Body of pancreas (tissue), 4 donors: ENCODE data around the gene N4BP2L2. TPM values are rescaled to one million over a fixed set of nuclear protein-coding genes. Genes with fewer than 3 reads are reported as not detected.

Experiments
- ATAC-seq: fragments of 150-250 bp; one replicate; pipeline ENCODE4 v1.9.1; 2016
- DNase-seq, 4 donors: peaks; one replicate each; pipeline ENCODE4 v3.0.0-alpha.2; 2019
- H3K27ac ChIP-seq, 4 donors: fragments of 200-600 bp; sonication (generic); 1 replicate in 3 of 4; 2 replicates in 1 of 4; pipeline versions ENCODE4 v1.5.1 to v1.6.1; 2016 to 2019; ENCODE audit warnings: mild to moderate bottlenecking in 1 of 4, mixed read lengths in 1 of 4, moderate library complexity in 1 of 4
- H3K27me3 ChIP-seq, 2 donors: fragments of 200-600 bp; sonication (generic); one replicate each; pipeline ENCODE4 v1.6.0; 2016; ENCODE audit warnings: mild to moderate bottlenecking in 1 of 2
- H3K36me3 ChIP-seq, 2 donors: fragments of 200-600 bp; sonication (generic); replicated peaks in 1 of 2; 2 replicates each; pipeline ENCODE4 v1.5.1; 2016; ENCODE audit warnings: low read depth in 2 of 2; ENCODE audit not compliant: insufficient read depth in 1 of 2
- H3K4me1 ChIP-seq: fragments of 200-600 bp; sonication (generic); one replicate; pipeline ENCODE4 v1.6.0; 2016
- H3K4me3 ChIP-seq, 2 donors: fragments of 200-600 bp; sonication (generic); 1 replicate in 1 of 2; 2 replicates in 1 of 2; pipeline ENCODE4 v1.5.1; 2016 to 2019
- H3K9me3 ChIP-seq, 3 donors: fragments of 200-600 bp; sonication (generic); 1 replicate in 2 of 3; 2 replicates in 1 of 3; pipeline ENCODE4 v1.5.1; 2016
- POLR2A ChIP-seq, 3 donors: fragments of 450-650 bp; IDR thresholded peaks; one replicate each; pipeline ENCODE4 v1.6.1; 2016; ENCODE audit warnings: antibody characterized with exemption in 3 of 3, mild to moderate bottlenecking in 2 of 3
- WGBS, 2 donors: methylation state at CpG; one replicate each; pipeline ENCODE4 v1.1.5; 2017; 5-methylcytosine and 5-hydroxymethylcytosine counted together
- intact Hi-C: fragments of 100-400 bp; cut with DNase I; formaldehyde crosslinking; loops from one replicate; pipeline ENCODE4 v1.15.1; 2023
- total RNA-seq, 2 donors: library from RNA; depleted of rRNA; stranded (reverse); fragments of >200 nt; gene quantifications; one replicate each; pipeline ENCODE4 v1.1.0, GENCODE V29; 2016
- TF ChIP-seq, protein P1 (sequence below), 7 experiments: fragments of 450-650 bp in 4 of 7; fragments of 200-600 bp in 3 of 7; sonication (generic) in 3 of 7; IDR thresholded peaks; one replicate each; pipeline ENCODE4 v1.5.1; 2016 to 2019; ENCODE audit warnings: antibody characterized with exemption in 7 of 7

The N4BP2L2 gene
- total RNA-seq, 2 donors from 2014 or later: 120 to 191 TPM

DNA sequence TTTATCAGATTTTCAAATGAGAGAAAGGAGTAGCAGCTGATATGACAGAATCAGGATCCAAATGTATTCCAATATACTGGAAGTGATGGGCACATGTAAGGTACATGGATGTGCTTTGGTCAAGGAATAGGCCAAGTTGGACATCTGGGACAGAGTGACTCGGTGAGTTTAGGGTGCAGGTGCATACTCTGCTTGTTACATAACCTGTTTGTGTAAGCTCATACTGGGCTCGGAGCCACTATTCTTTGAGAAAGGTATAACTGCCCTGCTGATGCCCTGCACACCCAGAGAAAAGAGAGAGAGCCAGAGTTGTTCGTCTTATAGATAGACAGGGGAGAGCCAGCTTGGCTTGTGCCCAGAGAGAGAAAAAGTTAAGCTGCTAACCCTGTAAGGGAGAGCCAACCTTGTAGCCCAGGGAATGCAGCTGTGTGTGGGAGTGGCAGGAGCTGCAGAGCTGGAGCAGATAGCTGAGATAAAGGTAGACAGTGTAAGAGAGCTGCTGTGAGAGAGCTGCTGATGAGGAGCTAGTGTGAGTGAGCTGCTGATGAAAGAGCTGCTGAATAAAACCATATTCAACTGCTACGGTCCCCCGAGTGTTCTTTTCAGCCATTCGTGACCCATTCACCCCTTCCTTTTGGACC, 70.0 kb downstream of the N4BP2L2 start:
- Histone ChIP-seq H3K9me3 (no peaks in the 10 kb centered on the region), H3K36me3 (no peaks in the 10 kb centered on the region), H3K27me3 (no peaks in the 10 kb centered on the region), H3K27ac (no peak overlapping the region), H3K4me1 (no peaks in the 10 kb centered on the region), H3K4me3 (no peak overlapping the region)
- DNase-seq: no peak
- 54 to 71% methylated on average over 6 of the region's 6 CpGs for WGBS, 2 donors
- TF ChIP-seq, protein P1, sequence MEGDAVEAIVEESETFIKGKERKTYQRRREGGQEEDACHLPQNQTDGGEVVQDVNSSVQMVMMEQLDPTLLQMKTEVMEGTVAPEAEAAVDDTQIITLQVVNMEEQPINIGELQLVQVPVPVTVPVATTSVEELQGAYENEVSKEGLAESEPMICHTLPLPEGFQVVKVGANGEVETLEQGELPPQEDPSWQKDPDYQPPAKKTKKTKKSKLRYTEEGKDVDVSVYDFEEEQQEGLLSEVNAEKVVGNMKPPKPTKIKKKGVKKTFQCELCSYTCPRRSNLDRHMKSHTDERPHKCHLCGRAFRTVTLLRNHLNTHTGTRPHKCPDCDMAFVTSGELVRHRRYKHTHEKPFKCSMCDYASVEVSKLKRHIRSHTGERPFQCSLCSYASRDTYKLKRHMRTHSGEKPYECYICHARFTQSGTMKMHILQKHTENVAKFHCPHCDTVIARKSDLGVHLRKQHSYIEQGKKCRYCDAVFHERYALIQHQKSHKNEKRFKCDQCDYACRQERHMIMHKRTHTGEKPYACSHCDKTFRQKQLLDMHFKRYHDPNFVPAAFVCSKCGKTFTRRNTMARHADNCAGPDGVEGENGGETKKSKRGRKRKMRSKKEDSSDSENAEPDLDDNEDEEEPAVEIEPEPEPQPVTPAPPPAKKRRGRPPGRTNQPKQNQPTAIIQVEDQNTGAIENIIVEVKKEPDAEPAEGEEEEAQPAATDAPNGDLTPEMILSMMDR (IDR thresholded peaks at IDR 0.05): no peak
- intact Hi-C loops: no loop called here
- no peak for ATAC-seq

DNA sequence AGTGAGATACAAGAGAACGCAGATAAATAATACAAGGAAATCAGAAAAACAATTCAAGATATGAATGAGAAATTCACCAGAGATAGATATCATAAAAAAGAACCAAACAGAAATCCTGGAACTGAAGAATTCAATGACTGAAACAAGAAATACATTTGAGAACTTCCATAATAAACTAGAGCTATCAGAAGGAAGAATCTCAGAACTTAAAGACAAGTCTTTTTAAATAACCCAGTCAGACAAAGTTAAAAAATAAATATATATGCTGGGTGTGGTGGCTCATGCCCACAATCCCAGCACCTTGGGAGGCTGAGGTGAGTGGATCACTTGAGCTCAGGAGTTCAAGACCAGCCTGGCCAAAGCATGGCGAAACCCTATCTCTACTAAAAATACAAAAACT, 82.0 kb downstream of the N4BP2L2 start:
- intact Hi-C loops: no loop called here
- no peaks in the 10 kb centered on the region for H3K27me3 ChIP-seq
- H3K4me1 ChIP-seq: no peaks in the 10 kb centered on the region
- no peak overlapping the region for H3K4me3 ChIP-seq
- WGBS, 2 donors: 92 to 98% methylated on average over 2 of the region's 2 CpGs
- peaks cover 0 to 10% (median 0%) of the 10 kb centered on the region in 3 donors for H3K9me3 ChIP-seq
- DNase-seq (no peak), ATAC-seq (no peak)
- H3K27ac ChIP-seq: no peak overlapping the region
- TF ChIP-seq POLR2A (IDR thresholded peaks at IDR 0.05): no peak
- TF ChIP-seq, protein P1 (IDR thresholded peaks at IDR 0.05): no peak
- H3K36me3 ChIP-seq: no peaks in the 10 kb centered on the region

DNA sequence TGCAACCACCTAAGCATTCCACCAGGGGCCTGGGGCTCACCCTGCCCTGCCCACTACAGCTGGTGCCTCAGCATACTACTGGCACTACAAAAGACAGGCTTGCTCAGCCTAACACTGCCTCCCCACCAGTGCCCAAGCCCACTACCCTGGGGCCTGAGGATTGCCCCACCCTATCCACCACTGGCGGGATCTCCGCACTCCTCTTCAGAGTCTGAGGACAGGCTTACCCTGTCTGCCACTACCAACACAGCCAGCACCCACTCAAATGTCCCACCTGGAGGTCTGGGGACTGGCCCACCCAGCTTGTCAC, 83.0 kb downstream of the N4BP2L2 start:
- 94% methylated on average over 2 of the region's 2 CpGs; no CpG with 5 or more reads in 1 of the 2 donors for WGBS, 2 donors
- no peaks in the 10 kb centered on the region for H3K27me3 ChIP-seq
- DNase-seq (no peak), ATAC-seq (no peak)
- no peak overlapping the region for H3K27ac ChIP-seq
- H3K9me3 ChIP-seq: peaks cover 0 to 10% (median 0%) of the 10 kb centered on the region in 3 donors
- TF ChIP-seq, protein P1 (IDR thresholded peaks at IDR 0.05): no peak
- TF ChIP-seq POLR2A (IDR thresholded peaks at IDR 0.05): no peak
- no peaks in the 10 kb centered on the region for H3K36me3 ChIP-seq
- intact Hi-C loops: no loop called here
- H3K4me1 ChIP-seq: no peaks in the 10 kb centered on the region
- no peak overlapping the region for H3K4me3 ChIP-seq

DNA sequence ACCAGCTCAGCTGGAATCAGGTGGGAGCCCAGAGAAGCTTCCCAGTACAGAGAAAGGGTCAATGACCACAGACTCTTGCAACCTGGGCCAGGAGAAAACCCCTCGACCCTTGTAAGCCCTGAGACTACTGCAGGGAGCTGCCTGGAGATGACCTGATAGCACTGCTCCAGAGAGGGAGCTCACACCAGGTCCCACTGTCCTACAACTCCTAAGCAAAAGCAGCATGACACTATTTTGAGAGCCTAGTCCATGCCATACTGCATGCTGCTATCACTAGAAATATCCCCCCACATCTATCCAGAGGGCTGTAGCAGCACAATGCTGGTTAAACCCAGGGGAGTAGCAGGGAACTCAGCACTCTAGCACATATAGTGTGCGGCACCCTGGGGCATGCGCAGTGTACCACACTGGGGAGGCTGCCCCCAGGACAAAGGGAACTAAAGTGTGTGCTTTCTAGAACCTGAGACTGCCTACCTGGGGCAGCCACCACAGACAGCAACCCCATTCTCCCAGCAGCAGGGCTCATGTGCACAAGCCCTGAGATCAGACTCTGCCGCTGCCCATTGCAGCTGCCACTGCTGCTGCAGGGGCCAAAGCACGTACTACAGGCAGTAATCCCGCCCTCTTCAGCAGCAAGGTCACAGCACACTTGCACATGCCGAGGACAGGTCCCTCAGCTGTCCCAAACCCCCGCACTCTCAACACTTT, 83.6 kb downstream of the N4BP2L2 start:
- Histone ChIP-seq H3K4me3 (no peak overlapping the region), H3K36me3 (no peaks in the 10 kb centered on the region), H3K27ac (no peak overlapping the region), H3K9me3 (peaks cover 0 to 10% (median 0%) of the 10 kb centered on the region in 3 donors), H3K4me1 (no peaks in the 10 kb centered on the region), H3K27me3 (no peaks in the 10 kb centered on the region)
- TF ChIP-seq, protein P1 (IDR thresholded peaks at IDR 0.05): no peak
- no peak for TF ChIP-seq POLR2A (IDR thresholded peaks at IDR 0.05)
- no peak for ATAC-seq
- no peak for DNase-seq
- intact Hi-C loops: no loop called here
- 83 to 91% methylated on average over 6 to 8 of the region's 8 CpGs for WGBS, 2 donors

DNA sequence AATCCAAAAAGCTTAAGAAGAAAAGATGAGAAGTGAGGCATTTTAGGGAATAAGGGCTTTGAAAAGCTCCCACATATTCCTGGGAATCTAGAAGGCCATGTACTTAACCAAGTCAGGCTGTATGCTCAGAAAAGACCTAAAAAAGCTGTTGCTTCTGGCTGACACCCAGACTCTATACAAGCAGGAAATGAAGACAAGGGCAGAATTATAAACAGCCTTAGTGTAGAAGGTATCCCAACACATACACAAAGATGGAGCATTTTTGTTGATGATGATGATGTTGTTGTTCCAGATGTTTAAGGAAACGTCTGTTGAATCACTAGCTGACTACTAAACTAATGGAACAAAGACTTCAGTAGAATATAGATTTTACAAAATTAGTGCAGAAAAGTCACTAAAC, 84.6 kb downstream of the N4BP2L2 start:
- Histone ChIP-seq H3K36me3 (no peaks in the 10 kb centered on the region), H3K27me3 (no peaks in the 10 kb centered on the region), H3K27ac (no peak overlapping the region), H3K4me3 (no peak overlapping the region), H3K9me3 (peaks cover 0 to 10% (median 0%) of the 10 kb centered on the region in 3 donors), H3K4me1 (no peaks in the 10 kb centered on the region)
- TF ChIP-seq POLR2A (IDR thresholded peaks at IDR 0.05): no peak
- TF ChIP-seq, protein P1 (IDR thresholded peaks at IDR 0.05): no peak
- intact Hi-C loops: no loop called here
- ATAC-seq: no peak
- 57 to 72% methylated on average over 1 of the region's 1 CpG for WGBS, 2 donors
- no peak for DNase-seq
